Embryonic facial prominence (tissue), 1 donor: ENCODE results near the gene MTA3.
"Not testable (repeated sequence)": the region's sequence is repeated elsewhere in the genome, so short reads cannot be mapped to it uniquely, and the experiment has no call there.

ENCODE experiments used
- DNase-seq: peaks from one replicate; pipeline ENCODE4 v3.0.0-alpha.2; 2016; ENCODE audit errors: extremely low spot score

Gene MTA3

DNA sequence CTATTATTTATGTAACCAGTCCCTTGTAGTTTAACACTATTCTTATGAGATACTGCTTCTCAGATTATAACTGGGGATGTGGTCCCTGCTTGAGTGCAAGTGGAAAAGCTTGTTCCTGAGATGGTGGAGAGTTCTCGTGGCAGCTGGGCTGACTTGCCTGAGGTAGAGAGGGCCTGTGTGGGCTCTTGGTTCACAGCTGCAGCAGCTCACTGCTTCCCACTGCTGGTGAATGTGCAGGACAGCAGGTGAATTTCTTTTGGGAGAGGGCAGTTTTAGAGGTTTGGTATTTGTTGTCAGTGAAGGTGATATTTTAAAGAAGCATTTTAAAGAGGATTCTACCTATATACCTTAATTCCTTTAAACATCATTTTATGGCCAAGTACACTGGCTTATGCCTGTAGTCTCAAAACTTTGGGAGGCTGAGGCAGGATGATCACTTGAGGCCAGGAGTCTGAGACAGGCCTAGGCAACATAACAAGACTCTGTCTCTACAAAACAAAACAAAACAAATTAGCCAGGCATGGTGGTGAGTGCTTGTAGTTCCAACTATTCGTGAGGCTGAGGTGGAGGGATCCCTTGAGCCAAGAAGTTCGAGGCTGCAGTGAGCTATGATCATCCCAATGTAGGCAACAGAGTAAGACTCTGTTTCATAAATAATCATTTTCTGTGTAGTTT, 94.8 kb downstream of the MTA3 start:
- DNase-seq = peak; percentile 52

DNA sequence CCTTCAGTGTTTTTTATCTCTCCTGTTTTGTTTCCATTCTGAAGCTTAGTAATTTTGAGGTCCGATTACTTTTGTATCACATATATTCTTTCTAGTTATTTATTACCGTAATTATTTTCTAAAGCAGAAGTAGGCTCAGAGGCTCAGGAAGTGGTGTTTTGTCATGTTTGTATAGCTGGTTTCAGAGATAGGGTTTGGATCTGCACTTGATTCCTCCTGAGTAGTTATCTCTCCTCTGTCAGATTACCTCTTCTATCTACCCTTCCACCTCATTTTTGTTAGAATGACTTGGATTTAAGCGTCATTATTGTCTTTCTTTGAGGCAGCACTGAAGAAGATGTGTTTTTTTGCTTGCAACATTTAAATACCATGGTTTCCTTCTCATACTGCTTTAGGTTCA, 95.4 kb downstream of the MTA3 start:
- no peak for DNase-seq

DNA sequence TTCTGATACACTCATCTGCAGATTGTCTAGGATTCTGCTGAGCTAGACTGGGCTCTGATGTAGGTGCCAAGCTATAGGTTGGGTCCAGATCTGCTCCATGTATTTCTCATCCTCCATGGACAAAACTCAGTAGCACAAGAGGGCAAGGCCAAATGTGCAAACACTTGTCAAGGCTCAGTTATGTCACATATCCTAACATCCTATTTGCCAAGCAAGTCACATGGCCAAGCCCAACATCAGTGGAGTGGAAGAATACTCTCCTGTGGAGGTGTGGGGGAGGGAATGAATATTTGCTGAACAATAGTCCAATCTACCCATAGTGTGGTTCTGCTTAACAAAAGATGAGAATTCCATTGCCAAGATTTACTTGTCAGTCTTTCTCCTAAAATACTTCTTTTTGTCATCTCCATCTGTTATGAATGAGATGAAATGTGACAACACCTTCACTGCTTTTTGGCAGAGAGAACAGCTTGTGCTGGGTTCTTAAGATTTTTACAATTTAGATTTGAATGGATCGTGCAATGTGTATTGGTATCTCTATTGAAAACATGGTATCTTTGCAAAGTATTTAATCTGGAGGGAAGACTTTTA, 105.7 kb downstream of the MTA3 start:
- no peak for DNase-seq

DNA sequence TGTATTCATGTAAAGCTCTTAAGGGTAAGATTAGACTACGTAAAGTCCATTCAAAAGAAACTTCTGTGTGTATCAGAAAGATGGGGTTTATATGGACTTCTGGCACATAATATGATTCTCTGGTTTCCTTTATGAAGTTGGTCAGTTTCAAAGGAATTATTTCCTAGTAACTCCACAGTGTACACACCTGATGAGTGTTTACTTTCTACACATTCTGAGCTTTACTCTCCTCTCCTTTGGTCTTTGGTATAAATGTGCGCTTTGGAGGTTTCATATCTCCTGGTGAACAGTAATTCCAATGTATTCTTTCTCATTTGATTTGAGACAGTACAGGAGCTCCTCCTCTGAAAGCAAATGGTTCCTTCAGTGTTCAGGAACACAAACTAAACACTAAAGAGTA, 107.4 kb downstream of the MTA3 start:
- no peak for DNase-seq

DNA sequence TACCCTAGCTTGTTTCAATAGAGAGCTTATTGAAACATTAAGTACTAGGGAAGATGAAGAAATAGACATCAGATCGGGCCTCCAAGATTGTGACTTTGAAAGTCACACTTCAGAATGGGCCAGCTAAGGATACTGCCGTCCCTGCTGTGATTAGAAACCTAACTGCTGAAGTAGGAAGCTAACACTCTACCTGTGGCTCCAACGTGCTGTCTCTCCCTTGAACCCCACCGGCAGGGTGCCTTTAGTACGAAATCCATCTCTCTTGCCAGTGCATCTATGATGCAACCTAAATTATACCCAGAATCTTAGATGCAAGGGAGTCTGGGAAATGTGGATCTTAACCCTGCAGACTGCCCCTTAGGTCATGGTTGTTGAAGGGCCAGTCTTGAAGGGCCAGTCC, 116.9 kb downstream of the MTA3 start:
- DNase-seq = no peak

DNA sequence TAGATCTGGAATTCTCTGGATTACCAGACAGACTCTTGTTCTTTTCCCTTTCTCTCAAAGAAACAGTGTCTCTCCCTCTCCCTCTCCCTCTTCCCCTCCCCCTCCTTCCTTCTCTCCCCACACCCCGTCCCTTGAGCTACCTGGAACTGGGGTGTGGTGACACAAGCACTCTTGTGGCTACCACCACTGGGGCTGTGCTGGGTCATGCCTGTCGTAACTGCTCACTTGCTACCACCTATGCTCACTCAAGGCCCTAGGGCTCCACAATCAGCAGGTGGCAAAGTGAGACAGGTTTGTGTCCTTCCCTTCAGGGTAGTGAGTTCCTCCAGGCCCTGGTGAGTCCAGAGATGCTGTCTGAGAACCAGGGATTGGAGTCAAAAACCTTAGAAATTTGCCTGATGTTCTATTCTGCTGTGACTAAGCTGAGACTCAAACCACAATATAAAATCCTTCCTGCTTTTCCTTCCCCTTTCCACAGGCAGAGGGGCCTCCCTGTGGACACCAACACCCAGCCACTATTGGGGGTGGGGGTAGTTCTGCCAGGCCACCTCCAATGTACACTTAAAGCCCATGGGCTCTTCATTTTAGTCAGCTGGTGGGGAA, 124.7 kb downstream of the MTA3 start:
- no peak for DNase-seq

DNA sequence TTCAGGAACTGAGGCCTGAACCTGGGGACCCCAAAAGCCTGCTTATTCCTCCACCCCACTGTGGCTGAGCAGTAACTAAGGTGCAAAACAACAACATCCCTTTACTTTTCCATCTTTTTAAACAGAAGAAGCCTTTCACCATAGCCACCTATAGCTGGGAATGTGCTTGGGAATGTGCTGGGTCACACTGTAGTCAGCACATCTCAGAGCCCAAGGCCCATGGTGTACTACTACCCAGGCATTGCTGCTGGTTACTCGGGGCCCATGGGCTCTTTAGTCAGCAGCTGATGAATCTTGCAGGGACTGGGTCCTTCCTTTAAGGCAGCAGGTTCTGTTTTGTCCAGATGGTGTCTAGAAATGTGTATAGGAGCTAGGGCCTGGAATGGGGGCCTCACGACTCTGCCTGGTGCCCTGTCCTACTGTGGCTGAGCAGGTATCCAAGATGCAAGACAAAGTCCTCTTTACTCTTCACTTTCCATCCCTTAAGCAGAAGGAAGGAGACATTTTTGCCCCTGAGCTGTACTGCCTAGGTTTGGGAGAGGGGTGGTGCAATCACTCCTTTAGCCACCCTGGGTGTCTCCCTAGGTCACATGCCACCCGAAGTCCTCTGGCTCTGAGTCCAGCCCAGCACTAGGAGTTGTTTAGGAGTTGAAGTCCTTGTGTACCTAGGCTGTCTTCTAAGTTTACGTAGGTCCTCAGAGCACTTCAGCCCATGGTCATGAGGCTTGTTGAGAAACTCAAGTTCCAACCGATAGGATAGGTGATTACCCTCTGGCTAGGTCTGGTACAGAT, 125.5 kb downstream of the MTA3 start:
- no peak for DNase-seq

DNA sequence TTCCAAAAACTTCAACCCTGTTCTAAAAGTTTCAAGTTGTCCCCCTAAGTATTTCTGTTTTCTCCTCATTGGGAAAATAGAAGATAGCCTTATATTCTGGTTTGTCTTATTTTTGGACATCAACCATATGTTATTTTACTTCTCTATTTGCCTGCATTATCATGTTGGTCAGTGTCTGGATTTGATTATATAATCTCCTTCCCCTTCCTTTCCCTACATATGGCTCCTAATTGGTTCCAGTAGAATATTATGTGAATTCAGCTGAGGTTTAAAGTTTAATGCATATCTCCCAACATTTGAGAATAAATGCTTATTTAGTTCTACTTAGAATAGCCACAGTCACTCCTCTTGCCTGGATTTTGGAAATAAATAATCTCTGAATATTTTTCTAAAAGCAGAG, 128.6 kb downstream of the MTA3 start:
- no peak for DNase-seq

DNA sequence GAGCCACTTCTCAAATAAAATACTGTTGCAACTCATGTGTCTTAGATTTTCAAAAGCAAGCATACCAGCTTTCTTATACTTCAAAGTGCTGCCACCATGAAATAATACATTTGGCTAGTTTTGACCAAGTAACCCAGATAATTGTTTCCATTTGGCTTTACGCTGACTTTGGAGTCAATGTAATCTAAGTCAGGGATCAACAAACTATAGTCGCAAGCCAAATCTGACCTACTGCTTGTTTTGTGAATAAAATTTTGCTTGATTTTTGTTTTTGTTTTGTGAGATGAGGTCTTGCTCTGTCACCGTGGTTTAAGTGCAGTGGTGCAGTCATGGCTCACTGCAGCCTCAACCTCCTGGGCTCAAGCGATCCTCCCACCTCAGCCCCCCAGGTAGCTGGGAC, 130.5 kb downstream of the MTA3 start:
- DNase-seq = no peak

DNA sequence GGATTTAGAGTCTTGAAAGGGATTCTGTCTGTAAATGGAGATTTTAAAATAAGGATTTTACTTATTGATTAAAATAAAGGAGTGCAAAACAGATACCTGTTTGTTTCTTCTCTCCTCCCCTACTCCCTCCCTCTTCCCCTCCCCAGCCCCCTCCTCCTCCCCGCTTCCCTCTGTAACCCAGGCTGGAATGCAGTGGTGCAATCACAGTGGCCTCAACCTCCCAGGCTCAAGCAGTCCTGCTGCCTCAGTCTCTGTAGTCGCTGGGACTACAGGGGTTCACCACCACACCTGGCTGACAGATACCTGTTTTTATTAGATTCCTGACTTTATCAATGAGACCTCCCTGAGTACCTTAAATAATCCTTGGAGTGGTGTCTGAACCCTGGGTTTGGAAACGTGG, 138.4 kb downstream of the MTA3 start:
- DNase-seq = no peak

DNA sequence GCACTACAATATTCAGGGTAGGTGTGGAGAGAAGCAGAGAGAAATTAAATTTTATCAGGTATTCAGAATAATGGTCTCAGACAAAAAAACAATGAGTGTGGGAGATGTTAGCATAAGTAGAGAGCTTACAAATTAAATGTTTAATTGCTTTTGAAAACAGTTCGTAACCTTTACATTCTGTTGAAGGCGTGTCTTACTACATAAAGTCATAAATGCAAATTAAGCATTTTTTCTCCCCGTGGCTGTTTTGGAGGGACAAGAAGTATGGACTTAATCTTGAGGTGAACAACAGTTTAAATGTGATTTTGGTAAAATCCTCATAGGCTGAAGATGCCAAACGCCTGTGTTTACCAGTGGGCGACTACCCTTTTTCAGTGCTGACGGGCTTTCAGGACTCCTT, 139.7 kb downstream of the MTA3 start:
- DNase-seq = no peak

DNA sequence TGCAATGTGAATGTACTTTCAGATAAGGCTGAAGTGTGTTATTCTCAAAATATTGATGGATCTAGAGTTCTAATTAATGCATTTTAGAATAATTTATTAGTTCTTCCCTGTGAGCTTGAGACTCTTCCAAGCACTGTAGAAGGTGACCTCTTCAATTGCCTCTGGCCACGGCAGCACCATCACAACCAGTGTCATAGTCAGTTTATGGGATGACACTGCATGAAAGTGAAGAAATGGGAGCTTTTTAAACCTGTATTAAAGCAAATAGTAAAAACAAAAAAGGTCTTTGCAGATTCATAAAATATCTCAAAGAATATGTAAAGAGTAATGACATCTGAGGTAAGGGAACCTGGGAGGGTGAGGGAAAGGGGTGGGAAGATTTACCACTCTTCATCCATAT, 143.5 kb downstream of the MTA3 start:
- DNase-seq = no peak

DNA sequence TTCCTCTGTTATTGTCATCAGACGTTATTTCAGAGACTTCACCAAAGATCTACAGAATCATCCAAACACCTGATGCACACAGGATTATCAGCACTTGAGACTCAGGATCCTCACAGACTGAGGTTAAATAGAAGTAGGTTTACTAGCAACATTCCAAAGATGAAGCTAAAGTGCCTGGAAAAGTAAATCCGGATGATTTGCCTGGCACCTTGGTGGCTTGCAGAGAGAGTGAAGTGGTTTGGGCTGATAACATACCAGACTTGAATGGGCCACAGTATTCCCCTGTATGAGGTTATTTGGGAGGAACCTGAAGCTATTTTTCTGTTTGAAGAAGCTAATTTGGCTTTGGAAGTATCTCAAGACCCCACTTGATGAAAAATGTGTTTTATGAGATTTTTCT, 144.5 kb downstream of the MTA3 start:
- DNase-seq = no peak

DNA sequence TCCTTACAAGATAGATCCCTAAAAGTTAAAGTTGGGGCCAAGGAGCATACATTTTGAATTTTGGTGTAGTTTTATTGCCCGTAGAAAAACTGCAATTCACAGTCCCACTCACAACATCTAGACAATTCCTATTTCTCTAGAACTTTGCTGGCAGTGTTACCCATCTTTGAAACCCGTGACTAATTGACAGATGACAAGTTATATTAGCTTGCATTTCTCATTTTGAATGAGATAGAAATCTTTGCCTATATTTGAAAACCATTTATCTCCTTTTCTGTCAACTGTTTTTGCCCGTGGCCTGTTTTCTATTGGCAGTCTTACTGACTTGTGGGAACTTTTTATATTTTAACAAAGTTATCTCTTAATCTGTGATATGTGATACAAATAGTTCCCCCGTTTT, 145.5 kb downstream of the MTA3 start:
- DNase-seq = no peak

DNA sequence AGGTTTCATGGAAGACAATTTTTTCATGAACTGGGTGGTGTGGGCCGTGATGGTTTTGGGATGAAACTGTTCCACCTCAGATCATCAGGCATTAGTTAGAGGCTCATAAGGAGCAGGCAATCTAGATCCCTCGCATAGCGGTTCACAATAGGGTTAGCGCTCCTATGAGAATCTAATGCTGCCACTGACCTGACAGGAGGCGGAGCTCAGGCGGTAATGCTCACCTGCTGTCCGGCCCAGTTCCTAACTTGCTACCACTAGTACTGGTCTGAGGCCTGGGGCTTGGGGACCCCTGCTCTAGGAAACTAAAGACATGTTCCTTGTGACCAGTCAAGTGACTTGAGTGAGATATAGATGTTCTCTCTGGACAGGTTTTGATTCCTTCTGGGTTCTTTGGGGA, 146.3 kb downstream of the MTA3 start:
- DNase-seq = no peak

DNA sequence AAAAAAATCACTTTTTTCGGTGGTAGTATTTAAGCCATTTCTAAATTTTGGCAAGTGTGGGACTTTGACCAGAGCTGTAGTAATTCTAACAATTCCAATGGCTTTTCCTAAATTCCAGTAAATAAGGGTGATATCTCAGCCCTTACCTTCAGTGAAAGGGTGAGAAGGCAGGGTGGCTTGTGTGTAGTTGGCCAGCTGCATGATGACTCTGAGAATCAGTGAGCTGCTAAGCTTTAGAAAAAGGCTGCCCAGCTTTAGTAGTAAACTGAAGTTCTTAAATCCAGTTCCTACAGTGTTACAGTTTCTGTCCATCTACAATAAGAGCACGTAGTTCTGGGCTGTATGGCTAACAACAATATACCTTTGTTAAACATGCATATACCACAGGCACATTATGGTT, 153.5 kb downstream of the MTA3 start:
- no peak for DNase-seq

DNA sequence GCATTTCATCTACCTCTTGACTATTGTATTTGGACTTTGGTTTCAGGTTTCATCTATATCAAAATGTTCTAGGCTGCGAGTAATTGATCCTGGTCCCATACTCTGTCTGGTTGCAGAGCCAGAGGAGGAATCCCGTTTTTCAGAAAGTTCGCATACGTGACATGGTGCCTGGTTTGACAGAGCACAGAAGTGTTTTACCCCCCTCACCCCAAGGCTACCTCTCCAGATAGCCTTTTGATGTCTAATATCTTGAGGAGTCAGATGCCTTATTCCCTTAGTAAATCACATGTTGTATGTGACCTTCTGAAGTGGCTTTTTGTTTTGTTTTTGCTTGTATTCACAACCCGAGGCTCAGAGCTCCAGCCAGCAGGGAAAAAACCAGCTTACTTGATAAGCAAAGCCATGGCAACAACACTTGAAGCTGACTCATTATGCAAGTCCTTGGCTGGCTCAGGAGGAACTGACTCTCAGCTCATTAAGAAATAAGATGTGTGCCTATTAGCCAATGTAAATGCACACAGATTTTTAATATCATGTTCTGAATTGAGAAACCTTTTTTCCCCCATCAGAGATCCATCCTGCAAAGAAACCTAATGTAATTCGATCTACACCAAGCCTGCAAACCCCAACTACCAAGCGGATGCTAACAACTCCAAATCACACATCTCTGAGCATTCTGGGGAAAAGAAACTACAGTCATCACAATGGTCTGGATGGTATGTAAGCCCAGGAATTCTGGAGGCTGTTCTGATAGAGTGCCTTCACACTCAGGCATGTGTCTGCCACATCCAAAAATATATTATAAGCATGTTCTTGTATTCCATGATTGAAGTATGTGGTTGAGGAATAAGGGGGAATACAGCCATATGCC, 154.1 kb downstream of the MTA3 start:
- no peak for DNase-seq

DNA sequence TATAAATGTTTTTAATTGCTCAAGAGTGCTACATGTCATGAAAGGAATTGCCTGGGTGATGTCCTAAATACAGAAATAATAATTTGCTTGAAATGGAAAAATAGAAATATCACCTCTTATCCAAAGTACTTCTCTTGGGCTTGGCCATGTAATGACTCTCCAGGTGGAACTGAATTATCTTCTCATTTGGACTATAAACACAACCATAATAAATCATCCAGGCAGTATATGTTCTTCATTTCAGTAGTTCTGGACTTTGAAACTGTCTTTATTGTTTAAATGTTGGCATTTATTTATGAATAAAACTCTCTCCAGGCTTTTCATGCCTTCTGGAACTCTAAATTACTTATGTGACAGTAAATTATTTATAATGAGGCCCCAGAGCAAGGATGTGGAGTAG, 155.0 kb downstream of the MTA3 start:
- no peak for DNase-seq

DNA sequence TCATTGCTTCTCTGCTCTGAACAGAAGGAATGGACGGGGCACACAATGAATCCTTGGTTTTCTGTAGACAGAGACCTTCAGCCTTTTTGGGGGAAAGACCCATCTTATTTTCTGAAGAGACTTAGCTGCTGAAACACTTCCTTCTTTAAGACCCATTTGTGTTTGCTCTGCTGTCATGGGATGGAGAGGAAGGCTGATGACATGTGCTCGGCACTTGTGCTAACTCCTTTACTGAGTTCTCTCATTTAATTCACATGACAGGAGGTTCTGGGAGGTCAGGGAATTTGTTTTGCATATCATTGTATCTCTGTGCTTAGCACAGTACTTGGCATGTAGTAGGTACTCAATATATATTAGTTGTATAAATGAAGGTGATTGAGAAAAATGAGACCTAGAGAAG, 156.5 kb downstream of the MTA3 start:
- DNase-seq = no peak

DNA sequence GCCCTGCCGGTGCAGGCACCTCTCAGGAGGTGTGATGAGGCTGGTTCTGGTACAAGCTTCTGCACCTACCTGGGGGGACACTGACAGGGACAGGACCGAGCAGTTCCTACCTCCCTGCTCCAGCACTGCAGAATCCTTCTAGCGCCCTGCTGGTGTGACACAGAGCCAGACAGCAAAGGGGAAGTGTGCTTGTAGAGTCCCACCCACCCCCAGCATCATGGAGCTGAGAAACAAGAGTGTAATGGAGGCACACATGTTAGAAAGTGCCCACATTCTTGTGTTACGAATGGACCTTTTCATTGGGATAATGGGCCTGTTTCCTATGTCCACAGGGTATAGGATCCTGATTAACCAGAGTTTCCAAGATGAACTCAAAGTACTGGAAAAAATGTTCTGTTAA, 157.2 kb downstream of the MTA3 start:
- no peak for DNase-seq

DNA sequence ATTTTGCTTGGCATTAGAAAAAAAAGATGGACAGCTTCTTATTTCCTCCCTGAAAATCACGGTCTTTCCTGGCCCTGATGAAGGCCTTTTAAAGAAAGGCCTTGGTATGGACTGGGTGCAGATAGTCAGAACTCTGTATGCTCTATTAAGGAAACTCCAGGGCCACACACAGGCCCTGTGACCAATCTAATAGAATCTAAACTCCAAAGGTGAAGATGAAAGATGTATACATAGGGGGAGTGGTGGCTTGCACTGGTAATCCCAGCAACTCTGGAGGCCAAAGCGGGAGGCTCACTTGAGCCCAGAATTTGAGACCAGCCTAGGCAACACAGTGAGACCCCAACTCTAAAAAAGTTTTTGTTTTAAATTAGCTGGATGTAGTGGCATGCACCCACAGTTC, 158.2 kb downstream of the MTA3 start:
- DNase-seq = no peak

DNA sequence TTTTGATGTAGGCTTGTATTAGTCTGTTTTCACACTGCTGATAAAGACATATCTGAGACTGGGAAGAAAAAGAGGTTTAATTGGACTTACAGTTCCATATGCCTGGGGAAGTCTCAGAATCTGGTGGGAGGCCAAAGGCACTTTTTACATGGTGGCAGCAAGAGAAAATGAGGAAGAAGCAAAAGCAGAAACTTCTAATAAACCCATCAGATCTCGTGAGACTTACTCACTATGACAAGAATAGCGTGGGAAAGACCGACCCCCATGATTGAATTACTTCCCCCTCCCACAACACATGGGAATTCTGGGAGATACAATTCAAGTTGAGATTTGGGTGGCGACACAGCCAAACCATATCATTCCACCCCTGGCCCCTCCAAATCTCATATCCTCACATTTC, 162.9 kb downstream of the MTA3 start:
- not testable (repeated sequence) for DNase-seq
